NCI-H82 (cell line): ENCODE data around the gene MED16.
A peak's percentile ranks its signal among the peaks of the same experiment; 100 is the strongest.

Source experiments
- DNase-seq: peaks from one replicate; lab custom pipeline; 2025; lab: John Stamatoyannopoulos, UW

MED16 gene

GRCh38 chr19:871446-872265 lies 21.3 kb downstream of the MED16 start:
- DNase-seq, result peak; percentile 25

GRCh38 chr19:870963-871401 lies 22.0 kb downstream of the MED16 start:
- DNase-seq, result no peak

GRCh38 chr19:870314-870713 lies 22.7 kb downstream of the MED16 start:
- no peak for DNase-seq

- no peak for DNase-seq
Observed at GRCh38 chr19:869245-870177, 23.5 kb downstream of the MED16 start.

GRCh38 chr19:868458-869244 lies 24.3 kb downstream of the MED16 start:
- no peak for DNase-seq

GRCh38 chr19:867855-868457 lies 25.0 kb downstream of the MED16 start:
- DNase-seq, result no peak

GRCh38 chr19:867301-867793 lies 25.6 kb downstream of the MED16 start:
- DNase-seq, result no peak

- no peak for DNase-seq
Observed at GRCh38 chr19:866769-867300, 26.2 kb downstream of the MED16 start.

- DNase-seq, result no peak
Observed at GRCh38 chr19:863315-863620, 29.7 kb downstream of the MED16 start.

GRCh38 chr19:862581-863314 lies 30.2 kb downstream of the MED16 start:
- DNase-seq, result peak; percentile 74

- peak; percentile 93 for DNase-seq
Observed at GRCh38 chr19:861756-862580, 31.0 kb downstream of the MED16 start.

GRCh38 chr19:861141-861755 lies 31.7 kb downstream of the MED16 start:
- no peak for DNase-seq

GRCh38 chr19:858868-859843 lies 33.8 kb downstream of the MED16 start, which contains the start of gene CFD:
TSS of gene CFD (plus strand) at chr19:859664. CDS start at chr19:859690, 26 bp downstream.
- DNase-seq, result no peak

- no peak for DNase-seq
Observed at GRCh38 chr19:858284-858683, 34.7 kb downstream of the MED16 start.

GRCh38 chr19:855566-856120 lies 37.3 kb downstream of the MED16 start:
- no peak for DNase-seq

- no peak for DNase-seq
Observed at GRCh38 chr19:855142-855541, 37.8 kb downstream of the MED16 start.

GRCh38 chr19:854549-854948 lies 38.4 kb downstream of the MED16 start:
- peak; percentile 18 for DNase-seq
